Measurements from ENCODE around the gene EEF1G. TPM values are rescaled to one million over a fixed set of nuclear protein-coding genes. Genes with fewer than 3 reads are reported as not detected.

EEF1G gene
- total RNA-seq, 2 donors from 2014 or later, result 1,622 to 2,023 TPM

Other genes with a start within 250 kb of the EEF1G start
- gene ASRGL1, start 236.4 kb downstream of the EEF1G start, total RNA-seq, result 1 to 10 TPM; 5.5 to 8.1 TPM
- gene SCGB1A1, start 154.9 kb downstream of the EEF1G start, total RNA-seq, result not detected
- gene AHNAK, start 27.1 kb downstream of the EEF1G start, total RNA-seq, result 10 to 100 TPM; 17.6 to 97.3 TPM
- gene TUT1, start 17.6 kb upstream of the EEF1G start, total RNA-seq, result 10 to 100 TPM; 31.8 to 34.9 TPM
- 100 to 1,000 TPM; 180 to 259 TPM for gene MTA2, start 28.0 kb upstream of the EEF1G start, total RNA-seq
- 100 to 1,000 TPM; 104 to 141 TPM for gene EML3, start 38.9 kb upstream of the EEF1G start, total RNA-seq
- 1 to 10 TPM; 1.1 to 1.9 TPM for gene ROM1, start 39.4 kb upstream of the EEF1G start, total RNA-seq
- gene B3GAT3, start 48.1 kb upstream of the EEF1G start, total RNA-seq, result 10 to 100 TPM; 69.6 to 79.5 TPM
- gene GANAB, start 72.7 kb upstream of the EEF1G start, total RNA-seq, result 100 to 1,000 TPM; 187 to 241 TPM
- 10 to 100 TPM; 11.8 to 32.5 TPM for gene INTS5, start 79.4 kb upstream of the EEF1G start, total RNA-seq
- 100 to 1,000 TPM in 1 of 2 donors, 10 to 100 TPM in 1; 62.0 to 103 TPM for gene C11orf98, start 91.3 kb upstream of the EEF1G start, total RNA-seq
- gene CSKMT, start 91.4 kb upstream of the EEF1G start, total RNA-seq, result 10 to 100 TPM; 20.7 to 34.4 TPM
- gene UQCC3, start 97.8 kb upstream of the EEF1G start, total RNA-seq, result 1 to 10 TPM in 1 of 2 donors, under 1 TPM in 1; 0.87 to 4.7 TPM
- 10 to 100 TPM; 16.6 to 24.3 TPM for gene LBHD1, start 98.4 kb upstream of the EEF1G start, total RNA-seq
- gene UBXN1, start 105.2 kb upstream of the EEF1G start, total RNA-seq, result 100 to 1,000 TPM in 1 of 2 donors, 10 to 100 TPM in 1; 97.2 to 129 TPM
- under 1 TPM; 0.48 to 0.49 TPM for gene LRRN4CL, start 115.6 kb upstream of the EEF1G start, total RNA-seq
- gene BSCL2, start 133.5 kb upstream of the EEF1G start, total RNA-seq, result 10 to 100 TPM; 28.8 to 42.6 TPM
- gene GNG3, start 133.8 kb upstream of the EEF1G start, total RNA-seq, result not detected
- 10 to 100 TPM; 54.4 to 63.2 TPM for gene HNRNPUL2, start 153.6 kb upstream of the EEF1G start, total RNA-seq
- 10 to 100 TPM; 55.6 to 68.9 TPM for gene TTC9C, start 154.6 kb upstream of the EEF1G start, total RNA-seq
- gene ZBTB3, start 180.3 kb upstream of the EEF1G start, total RNA-seq, result 10 to 100 TPM in 1 of 2 donors, 1 to 10 TPM in 1; 7.8 to 23.9 TPM
- gene POLR2G, start 187.7 kb upstream of the EEF1G start, total RNA-seq, result 100 to 1,000 TPM; 116 to 172 TPM
- 10 to 100 TPM; 16.7 to 32.2 TPM for gene TAF6L, start 197.5 kb upstream of the EEF1G start, total RNA-seq
- gene TMEM179B, start 213.5 kb upstream of the EEF1G start, total RNA-seq, result 10 to 100 TPM; 19.5 to 20.9 TPM
- 10 to 100 TPM in 1 of 2 donors, 1 to 10 TPM in 1; 8.9 to 11.3 TPM for gene TMEM223, start 218.1 kb upstream of the EEF1G start, total RNA-seq
- gene NXF1, start 231.5 kb upstream of the EEF1G start, total RNA-seq, result 100 to 1,000 TPM; 104 to 132 TPM